Left kidney (tissue), 8 donors: ENCODE data around the gene CLDN1. TPM values are rescaled to one million over a fixed set of nuclear protein-coding genes. Genes with fewer than 3 reads are reported as not detected.

Experiments
- DNase-seq: peaks from one replicate; pipeline ENCODE4 v3.0.0-alpha.2; 2013
- long read RNA-seq, 8 donors: transcript quantifications; one replicate each; lab custom pipeline, GENCODE V29; 2026
- polyA plus RNA-seq: library from polyadenylated mRNA; unstranded; fragments of 120-200 nt; gene quantifications from one replicate; pipeline ENCODE4 v1.2.1, GENCODE V29; 2013; ENCODE audit not compliant: insufficient read length

CLDN1 gene
- 58.2 TPM for polyA plus RNA-seq
- long read RNA-seq, donor 1, transcript CLDN1-201 (4 exons, 3,481 nt): major isoform, 25 of 25 reads
- long read RNA-seq, donor 1, partial matches to known transcripts: 0 of 25 reads
- long read RNA-seq, donor 1, other reads (novel, unspliced or antisense): 0 of 25 reads
- long read RNA-seq, donor 2, transcript CLDN1-201 (4 exons, 3,481 nt): major isoform, 14 of 14 reads
- long read RNA-seq, donor 2, partial matches to known transcripts: 0 of 14 reads
- long read RNA-seq, donor 2, other reads (novel, unspliced or antisense): 0 of 14 reads
- long read RNA-seq, donor 3, transcript CLDN1-201 (4 exons, 3,481 nt): major isoform, 13 of 13 reads
- long read RNA-seq, donor 3, partial matches to known transcripts: 0 of 13 reads
- long read RNA-seq, donor 3, other reads (novel, unspliced or antisense): 0 of 13 reads
- long read RNA-seq, donor 4: 0 reads
- long read RNA-seq, donor 5, transcript CLDN1-201 (4 exons, 3,481 nt): major isoform, 14 of 14 reads
- long read RNA-seq, donor 5, partial matches to known transcripts: 0 of 14 reads
- long read RNA-seq, donor 5, other reads (novel, unspliced or antisense): 0 of 14 reads
- long read RNA-seq, donor 6, transcript CLDN1-201 (4 exons, 3,481 nt): major isoform, 16 of 16 reads
- long read RNA-seq, donor 6, partial matches to known transcripts: 0 of 16 reads
- long read RNA-seq, donor 6, other reads (novel, unspliced or antisense): 0 of 16 reads
- long read RNA-seq, donor 7, transcript CLDN1-201 (4 exons, 3,481 nt): major isoform, 18 of 18 reads
- long read RNA-seq, donor 7, partial matches to known transcripts: 0 of 18 reads
- long read RNA-seq, donor 7, other reads (novel, unspliced or antisense): 0 of 18 reads
- long read RNA-seq, donor 8, transcript CLDN1-201 (4 exons, 3,481 nt): major isoform, 9 of 9 reads
- long read RNA-seq, donor 8, partial matches to known transcripts: 0 of 9 reads
- long read RNA-seq, donor 8, other reads (novel, unspliced or antisense): 0 of 9 reads

GRCh38 chr3:190321789-190322603, at the start of gene CLDN1:
CLDN1 (minus strand) TSS chr3:190322446; CDS start chr3:190322206, 240 bp downstream.
- DNase-seq: peak; percentile 84

GRCh38 chr3:190371152-190371551, 48.9 kb upstream of the CLDN1 start:
- DNase-seq: no peak

GRCh38 chr3:190370369-190370768, 48.1 kb upstream of the CLDN1 start:
- no peak for DNase-seq

GRCh38 chr3:190369668-190370295, 47.5 kb upstream of the CLDN1 start:
- DNase-seq: no peak

- no peak for DNase-seq
Observed at GRCh38 chr3:190368881-190369280, 46.6 kb upstream of the CLDN1 start.

GRCh38 chr3:190366133-190366532, 43.9 kb upstream of the CLDN1 start:
- no peak for DNase-seq

- DNase-seq: no peak
Observed at GRCh38 chr3:190362258-190362657, 40.0 kb upstream of the CLDN1 start.

GRCh38 chr3:190361791-190362190, 39.5 kb upstream of the CLDN1 start:
- DNase-seq: no peak

GRCh38 chr3:190360228-190360627, 38.0 kb upstream of the CLDN1 start:
- DNase-seq: no peak

GRCh38 chr3:190359813-190360212, 37.6 kb upstream of the CLDN1 start:
- no peak for DNase-seq

GRCh38 chr3:190357468-190357867, 35.2 kb upstream of the CLDN1 start:
- DNase-seq: no peak

- no peak for DNase-seq
Observed at GRCh38 chr3:190356246-190356645, 34.0 kb upstream of the CLDN1 start.

GRCh38 chr3:190352861-190353457, 30.7 kb upstream of the CLDN1 start:
- DNase-seq: no peak

- no peak for DNase-seq
Observed at GRCh38 chr3:190346541-190346940, 24.3 kb upstream of the CLDN1 start.

- no peak for DNase-seq
Observed at GRCh38 chr3:190345878-190346277, 23.6 kb upstream of the CLDN1 start.

- no peak for DNase-seq
Observed at GRCh38 chr3:190345027-190345821, 23.0 kb upstream of the CLDN1 start.

- DNase-seq: no peak
Observed at GRCh38 chr3:190340071-190340470, 17.8 kb upstream of the CLDN1 start.

- DNase-seq: no peak
Observed at GRCh38 chr3:190339130-190339529, 16.9 kb upstream of the CLDN1 start.

- no peak for DNase-seq
Observed at GRCh38 chr3:190338717-190339116, 16.5 kb upstream of the CLDN1 start.

- no peak for DNase-seq
Observed at GRCh38 chr3:190337301-190337700, 15.1 kb upstream of the CLDN1 start.
